GM21367 (cell line): ENCODE measurements around the gene NKG7.

Experiments used
- ATAC-seq: cut with Tn5 transposase; IDR thresholded peaks from one replicate; pipeline ENCODE4 v1.9.1; 2021; ENCODE audit not compliant: unreplicated experiment

NKG7 gene

GRCh38 chr19:51364200-51365106 is 8.0 kb downstream of the NKG7 start:
- ATAC-seq = no peak

- ATAC-seq = no peak
Observed at GRCh38 chr19:51361239-51361638, 11.2 kb downstream of the NKG7 start.

- ATAC-seq = no peak
Observed at GRCh38 chr19:51359294-51359693, 13.2 kb downstream of the NKG7 start.

GRCh38 chr19:51357952-51358351 is 14.5 kb downstream of the NKG7 start:
- ATAC-seq = no peak

- ATAC-seq = no peak
Observed at GRCh38 chr19:51356159-51356801, 16.2 kb downstream of the NKG7 start.

- no peak for ATAC-seq
Observed at GRCh38 chr19:51354742-51355148, 17.7 kb downstream of the NKG7 start.

GRCh38 chr19:51354103-51354741 is 18.2 kb downstream of the NKG7 start:
- ATAC-seq = no peak

- no peak for ATAC-seq
Observed at GRCh38 chr19:51352783-51353360, 19.6 kb downstream of the NKG7 start.

- ATAC-seq = no peak
Observed at GRCh38 chr19:51351266-51351990, 21.0 kb downstream of the NKG7 start.

- no peak for ATAC-seq
Observed at GRCh38 chr19:51347209-51347928, 25.1 kb downstream of the NKG7 start.

- ATAC-seq = no peak
Observed at GRCh38 chr19:51346742-51347141, 25.7 kb downstream of the NKG7 start.

GRCh38 chr19:51345076-51345620 is 27.3 kb downstream of the NKG7 start:
- ATAC-seq = no peak

- no peak for ATAC-seq
Observed at GRCh38 chr19:51342631-51343569, 29.6 kb downstream of the NKG7 start.

- no peak for ATAC-seq
Observed at GRCh38 chr19:51341976-51342580, 30.4 kb downstream of the NKG7 start, which contains the start of gene VSIG10L. VSIG10L (minus strand) TSS chr19:51342139; CDS start chr19:51342124, 15 bp downstream.

- ATAC-seq = no peak
Observed at GRCh38 chr19:51341066-51341465, 31.4 kb downstream of the NKG7 start.

- peak; percentile 38 for ATAC-seq
Observed at GRCh38 chr19:51339687-51340656, 32.5 kb downstream of the NKG7 start.

GRCh38 chr19:51339313-51339686 is 33.2 kb downstream of the NKG7 start:
- ATAC-seq = no peak
